IgD-negative memory B cell (primary cell): ENCODE measurements around the gene PANK3. TPM values are rescaled to one million over a fixed set of nuclear protein-coding genes. Genes with fewer than 3 reads are reported as not detected.

Experiments
- H3K27ac Mint-ChIP-seq, 3 donors: one replicate each; pipeline ENCODE4 v1.8.0; 2020 to 2022; ENCODE audit warnings: mild to moderate bottlenecking in 3 of 3, mixed read lengths in 3 of 3, moderate library complexity in 1 of 3
- H3K27me3 Mint-ChIP-seq: one replicate; pipeline ENCODE4 v1.8.0; 2021; ENCODE audit warnings: mixed read lengths
- H3K36me3 Mint-ChIP-seq: one replicate; pipeline ENCODE4 v1.8.0; 2020; ENCODE audit warnings: mild to moderate bottlenecking, mixed read lengths
- H3K4me1 Mint-ChIP-seq, 3 donors: one replicate each; pipeline ENCODE4 v1.8.0; 2020 to 2022; ENCODE audit warnings: mixed read lengths in 3 of 3, mild to moderate bottlenecking in 1 of 3
- H3K4me3 Mint-ChIP-seq, 4 donors: one replicate each; pipeline ENCODE4 v1.8.0; 2020 to 2022; ENCODE audit warnings: mild to moderate bottlenecking in 4 of 4, mixed read lengths in 4 of 4, moderate library complexity in 3 of 4
- H3K9me3 Mint-ChIP-seq, 3 donors: one replicate each; pipeline ENCODE4 v1.8.0; 2020 to 2021; ENCODE audit warnings: mixed read lengths in 3 of 3, mild to moderate bottlenecking in 1 of 3
- polyA plus RNA-seq: library from polyadenylated mRNA; unstranded; fragments of 300-500 nt; fragmentation: Illumina TruSeq; gene quantifications from one replicate; pipeline ENCODE4 v1.2.3, GENCODE V29; 2021

The PANK3 gene
- polyA plus RNA-seq, 1 donor from 2014 or later: 5.1 TPM

- Mint-ChIP-seq H3K27ac (peak overlapping the region in 1 of 3 donors; percentile 78), H3K4me3 (no peak overlapping the region), H3K4me1 (peaks cover 0 to 1% (median 0%) of the 10 kb centered on the region in 3 donors), H3K27me3 (no peaks in the 10 kb centered on the region), H3K36me3 (peaks cover 10% of the 10 kb centered on the region), H3K9me3 (no peaks in the 10 kb centered on the region)
These were observed 76.5 kb downstream of the PANK3 start for GRCh38 chr5:168502563-168503237.

Other genes with a start within 250 kb of the PANK3 start
- 12.6 TPM for gene RARS1, start 92.9 kb downstream of the PANK3 start, polyA plus RNA-seq
- gene FBLL1, start 50.1 kb downstream of the PANK3 start, polyA plus RNA-seq: not detected